Thyroid gland (tissue), 4 donors: ENCODE results near the gene KLF13. TPM values are rescaled to one million over a fixed set of nuclear protein-coding genes. Genes with fewer than 3 reads are reported as not detected.
A peak's percentile ranks its signal among the peaks of the same experiment; 100 is the strongest.

Experiments
- DNase-seq, 2 donors: peaks; one replicate each; pipeline ENCODE4 v3.0.0-alpha.2; 2019
- H3K27ac ChIP-seq, 3 donors: fragments of 200-600 bp; sonication (generic); 1 replicate in 2 of 3; 2 replicates in 1 of 3; pipeline ENCODE4 v1.5.1; 2016 to 2019; ENCODE audit warnings: mild to moderate bottlenecking in 1 of 3, moderate library complexity in 1 of 3
- H3K27me3 ChIP-seq: fragments of 200-600 bp; sonication (generic); one replicate; pipeline ENCODE4 v1.5.1; 2019
- H3K36me3 ChIP-seq, 2 donors: fragments of 200-600 bp; sonication (generic); one replicate each; pipeline ENCODE4 v1.5.1; 2016 to 2019
- H3K4me1 ChIP-seq, 2 donors: fragments of 200-600 bp; sonication (generic); one replicate each; pipeline ENCODE4 v1.5.1; 2017 to 2019
- H3K4me3 ChIP-seq, 3 donors: fragments of 200-600 bp; sonication (generic); replicated peaks in 1 of 3; 1 replicate in 2 of 3; 2 replicates in 1 of 3; pipeline ENCODE4 v1.5.1; 2016; ENCODE audit warnings: mild to moderate bottlenecking in 1 of 3
- H3K9me3 ChIP-seq: fragments of 200-600 bp; sonication (generic); one replicate; pipeline ENCODE4 v1.5.1; 2017
- POLR2A ChIP-seq, 2 donors: fragments of 450-650 bp; IDR thresholded peaks; one replicate each; pipeline ENCODE4 v1.6.1; 2017; ENCODE audit warnings: antibody characterized with exemption in 2 of 2, mild to moderate bottlenecking in 2 of 2, moderate library complexity in 1 of 2
- WGBS, 2 donors: methylation state at CpG; one replicate each; pipeline ENCODE4 v1.1.5; 2017; 5-methylcytosine and 5-hydroxymethylcytosine counted together
- intact Hi-C: fragments of 100-400 bp; cut with DNase I; formaldehyde crosslinking; loops from one replicate; pipeline ENCODE4 v1.15.1; 2023
- total RNA-seq, 4 donors: library from RNA; depleted of rRNA; stranded (reverse); fragments of >200 nt; gene quantifications; one replicate each; pipeline ENCODE4 v1.2.3, GENCODE V29; 2016
- TF ChIP-seq, protein P1 (sequence below), 6 experiments: fragments of 200-600 bp in 3 of 6; fragments of 450-650 bp in 3 of 6; sonication (generic) in 3 of 6; IDR thresholded peaks; one replicate each; pipeline ENCODE4 v1.5.1; 2016 to 2019; ENCODE audit warnings: antibody characterized with exemption in 6 of 6, mild to moderate bottlenecking in 2 of 6, inconsistent platforms in 1 of 6, moderate library complexity in 1 of 6

KLF13 gene
- total RNA-seq, 4 donors from 2014 or later: 84.0 to 117 (median 97.6) TPM

- no peaks in the 10 kb centered on the region for H3K36me3 ChIP-seq
- peak overlapping the region; percentile 80 to 100 (median 86) for H3K27ac ChIP-seq
- WGBS, 2 donors: 54 to 100% methylated on average over 1 to 4 of the region's 4 CpGs
- intact Hi-C loops: no loop called here
- TF ChIP-seq, protein P1, sequence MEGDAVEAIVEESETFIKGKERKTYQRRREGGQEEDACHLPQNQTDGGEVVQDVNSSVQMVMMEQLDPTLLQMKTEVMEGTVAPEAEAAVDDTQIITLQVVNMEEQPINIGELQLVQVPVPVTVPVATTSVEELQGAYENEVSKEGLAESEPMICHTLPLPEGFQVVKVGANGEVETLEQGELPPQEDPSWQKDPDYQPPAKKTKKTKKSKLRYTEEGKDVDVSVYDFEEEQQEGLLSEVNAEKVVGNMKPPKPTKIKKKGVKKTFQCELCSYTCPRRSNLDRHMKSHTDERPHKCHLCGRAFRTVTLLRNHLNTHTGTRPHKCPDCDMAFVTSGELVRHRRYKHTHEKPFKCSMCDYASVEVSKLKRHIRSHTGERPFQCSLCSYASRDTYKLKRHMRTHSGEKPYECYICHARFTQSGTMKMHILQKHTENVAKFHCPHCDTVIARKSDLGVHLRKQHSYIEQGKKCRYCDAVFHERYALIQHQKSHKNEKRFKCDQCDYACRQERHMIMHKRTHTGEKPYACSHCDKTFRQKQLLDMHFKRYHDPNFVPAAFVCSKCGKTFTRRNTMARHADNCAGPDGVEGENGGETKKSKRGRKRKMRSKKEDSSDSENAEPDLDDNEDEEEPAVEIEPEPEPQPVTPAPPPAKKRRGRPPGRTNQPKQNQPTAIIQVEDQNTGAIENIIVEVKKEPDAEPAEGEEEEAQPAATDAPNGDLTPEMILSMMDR (IDR thresholded peaks at IDR 0.05): no peak
- peak in 1 of 2 donors; percentile 2 for TF ChIP-seq POLR2A (IDR thresholded peaks at IDR 0.05)
- peaks cover 74 to 100% of the 10 kb centered on the region in 2 donors for H3K4me1 ChIP-seq
- no peaks in the 10 kb centered on the region for H3K27me3 ChIP-seq
- H3K9me3 ChIP-seq: no peaks in the 10 kb centered on the region
- DNase-seq: peak; percentile 41 to 60
- H3K4me3 ChIP-seq: peak overlapping the region in 1 of 3 donors; percentile 13
Measured at GRCh38 chr15:31344266-31344665, 17.6 kb downstream of the KLF13 start.

- Histone ChIP-seq H3K9me3 (no peaks in the 10 kb centered on the region), H3K27me3 (no peaks in the 10 kb centered on the region), H3K4me3 (peak overlapping the region in 1 of 3 donors; percentile 13), H3K4me1 (peaks cover 74 to 100% of the 10 kb centered on the region in 2 donors), H3K36me3 (no peaks in the 10 kb centered on the region), H3K27ac (peak overlapping the region; percentile 80 to 100 (median 86))
- no peak for TF ChIP-seq POLR2A (IDR thresholded peaks at IDR 0.05)
- TF ChIP-seq, protein P1 (IDR thresholded peaks at IDR 0.05): no peak
- intact Hi-C loops: no loop called here
- DNase-seq: peak; percentile 29 to 30
- 68 to 72% methylated on average over 7 to 9 of the region's 16 CpGs for WGBS, 2 donors
Measured at GRCh38 chr15:31344823-31345605, 18.4 kb downstream of the KLF13 start.

DNA sequence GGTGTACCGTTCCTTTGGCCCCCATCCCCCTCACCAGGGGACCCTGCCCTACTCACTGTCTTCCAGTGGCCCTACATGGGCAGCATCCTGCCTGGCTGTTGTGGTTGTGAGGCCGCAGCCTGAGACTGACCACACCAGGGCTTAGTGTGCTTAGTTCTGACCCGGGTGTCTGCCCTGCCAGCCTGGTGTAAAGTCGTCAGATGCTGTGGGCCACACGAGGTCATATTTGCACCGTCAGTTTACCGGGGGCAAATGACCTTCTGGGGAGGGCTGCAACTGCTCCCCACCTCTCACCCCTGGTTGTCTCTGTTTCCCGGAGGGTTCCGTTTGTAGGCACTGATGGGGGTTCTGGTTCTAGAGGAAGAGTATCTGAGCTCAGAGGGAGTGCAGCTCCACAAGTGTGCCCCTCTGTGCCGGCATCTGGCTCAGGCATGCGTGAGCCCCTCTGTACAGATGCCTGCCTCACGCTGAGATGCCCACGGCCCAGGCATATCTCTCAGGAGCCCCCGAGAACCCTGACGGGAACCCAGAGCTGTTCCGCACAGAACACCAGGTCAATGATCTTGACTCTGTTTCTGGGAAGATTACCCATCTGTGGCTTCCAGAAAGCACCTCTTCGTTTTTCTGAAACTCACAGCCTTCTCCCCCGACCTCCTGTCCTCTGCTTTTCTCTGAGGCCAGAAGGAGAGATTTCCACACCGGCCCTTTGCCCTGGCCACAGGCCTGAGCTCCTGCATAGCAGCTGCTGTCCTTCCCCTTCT is 19.2 kb downstream of the KLF13 start:
- Histone ChIP-seq H3K27ac (peak overlapping the region; percentile 80 to 100 (median 86)), H3K27me3 (no peaks in the 10 kb centered on the region), H3K4me1 (peaks cover 74 to 100% of the 10 kb centered on the region in 2 donors), H3K4me3 (no peak overlapping the region), H3K36me3 (no peaks in the 10 kb centered on the region), H3K9me3 (no peaks in the 10 kb centered on the region)
- intact Hi-C loops: no loop called here
- TF ChIP-seq, protein P1 (IDR thresholded peaks at IDR 0.05): no peak
- TF ChIP-seq POLR2A (IDR thresholded peaks at IDR 0.05): no peak
- 82 to 85% methylated on average over 18 to 19 of the region's 19 CpGs for WGBS, 2 donors
- peak in 1 of 2 donors; percentile 3 for DNase-seq

DNA sequence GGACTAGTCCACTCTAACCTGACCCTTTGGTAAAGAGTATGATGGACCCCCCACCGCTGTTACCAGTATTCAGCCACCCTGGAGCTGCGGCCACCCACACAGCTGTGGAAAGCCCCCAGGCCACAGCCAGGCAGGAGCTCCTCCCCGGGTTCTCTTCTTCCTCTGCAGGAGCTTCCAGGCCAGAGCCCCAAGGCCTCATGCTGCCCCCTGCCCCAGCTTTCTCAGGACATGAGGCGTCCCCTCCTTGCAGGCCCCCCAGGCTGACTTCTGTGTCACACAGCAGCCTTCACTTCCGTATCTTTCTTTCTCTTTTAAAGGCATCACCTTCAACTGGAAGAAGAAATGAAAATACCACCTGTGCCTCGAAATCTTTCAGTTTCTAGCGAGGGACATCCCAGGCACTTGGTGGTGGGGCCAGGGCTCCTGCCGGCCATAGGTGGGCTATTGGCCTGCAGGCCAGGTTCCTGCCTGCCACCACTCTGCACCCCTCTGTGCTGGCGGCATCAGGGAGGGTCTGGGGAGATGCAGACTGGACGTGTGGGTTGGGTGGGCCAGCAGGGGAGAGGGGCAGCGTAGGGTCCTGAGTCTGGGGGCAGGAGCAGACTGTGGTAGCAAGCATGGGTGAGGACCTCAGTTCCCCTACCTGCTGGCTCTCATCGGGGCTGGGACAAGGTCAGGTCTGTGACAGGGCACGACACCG is 19.9 kb downstream of the KLF13 start:
- Histone ChIP-seq H3K36me3 (no peaks in the 10 kb centered on the region), H3K9me3 (no peaks in the 10 kb centered on the region), H3K4me3 (no peak overlapping the region), H3K4me1 (peaks cover 74 to 100% of the 10 kb centered on the region in 2 donors), H3K27ac (peak overlapping the region; percentile 80 to 100 (median 86)), H3K27me3 (no peaks in the 10 kb centered on the region)
- no peak for DNase-seq
- TF ChIP-seq, protein P1 (IDR thresholded peaks at IDR 0.05): no peak
- no peak for TF ChIP-seq POLR2A (IDR thresholded peaks at IDR 0.05)
- WGBS, 2 donors: 83 to 85% methylated on average over 14 of the region's 14 CpGs
- intact Hi-C loops: no loop called here
